ENCODE results near the gene VASN. TPM values are rescaled to one million over a fixed set of nuclear protein-coding genes. Genes with fewer than 3 reads are reported as not detected.

VASN gene
- total RNA-seq, 4 donors from 2014 or later, result 7.1 to 31.3 (median 21.7) TPM

GRCh38 chr16:4404247-4404966 lies 32.8 kb downstream of the VASN start:
- H3K27me3 ChIP-seq, result no peaks in the 10 kb centered on the region
- H3K4me1 ChIP-seq, result peaks cover 3 to 26% (median 23%) of the 10 kb centered on the region in 4 donors
- no peak overlapping the region for H3K27ac ChIP-seq (replicated peaks in 1 of 4)
- no peak for DNase-seq (ENCODE audit: extremely low spot score)
- peaks cover 18 to 91% (median 58%) of the 10 kb centered on the region in 4 donors for H3K36me3 ChIP-seq
- intact Hi-C loops (cut with DNase I), result no loop called here
- peak; percentile 34 to 52 (median 45) for TF ChIP-seq CTCF (IDR thresholded peaks at IDR 0.05)
- TF ChIP-seq POLR2A (IDR thresholded peaks at IDR 0.05; ENCODE audit: low read depth), result no peak
- TF ChIP-seq EP300 (IDR thresholded peaks at IDR 0.05), result no peak
- TF ChIP-seq POLR2AphosphoS5 (IDR thresholded peaks at IDR 0.05), result no peak
- no peak overlapping the region for H3K4me3 ChIP-seq
- 74% methylated on average over 20 of the region's 20 CpGs for WGBS
- no peaks in the 10 kb centered on the region for H3K9me3 ChIP-seq

- whole genome bisulfite sequencing, result 91% methylated on average over 18 of the region's 24 CpGs
- intact Hi-C loops (cut with DNase I), result no loop called here
Measured at GRCh38 chr16:4404967-4405696, 33.5 kb downstream of the VASN start.

GRCh38 chr16:4407543-4408322 lies 36.1 kb downstream of the VASN start:
- no peaks in the 10 kb centered on the region for H3K9me3 ChIP-seq
- TF ChIP-seq POLR2AphosphoS5 (IDR thresholded peaks at IDR 0.05) (no peak), CTCF (IDR thresholded peaks at IDR 0.05) (no peak), EP300 (IDR thresholded peaks at IDR 0.05) (no peak), POLR2A (IDR thresholded peaks at IDR 0.05; ENCODE audit: low read depth) (no peak)
- H3K4me1 ChIP-seq, result peaks cover 4 to 53% (median 45%) of the 10 kb centered on the region in 4 donors
- H3K36me3 ChIP-seq, result peaks cover 18 to 82% (median 71%) of the 10 kb centered on the region in 4 donors
- H3K27me3 ChIP-seq, result no peaks in the 10 kb centered on the region
- no peak overlapping the region for H3K4me3 ChIP-seq
- no peak for DNase-seq (ENCODE audit: extremely low spot score)
- intact Hi-C loops (cut with DNase I), result no loop called here
- WGBS, result 85% methylated on average over 17 of the region's 22 CpGs
- peak overlapping the region in 1 of 4 donors; percentile 42 for H3K27ac ChIP-seq (replicated peaks in 1 of 4)

More at GRCh38 chr16:4404967-4405696, 33.5 kb downstream of the VASN start:
- DNase-seq (ENCODE audit: extremely low spot score), result no peak
- peaks cover 18 to 90% (median 64%) of the 10 kb centered on the region in 4 donors for H3K36me3 ChIP-seq
- no peaks in the 10 kb centered on the region for H3K27me3 ChIP-seq
- peaks cover 3 to 33% (median 28%) of the 10 kb centered on the region in 4 donors for H3K4me1 ChIP-seq
- TF ChIP-seq POLR2AphosphoS5 (IDR thresholded peaks at IDR 0.05) (no peak), POLR2A (IDR thresholded peaks at IDR 0.05; ENCODE audit: low read depth) (no peak), CTCF (IDR thresholded peaks at IDR 0.05) (no peak), EP300 (IDR thresholded peaks at IDR 0.05) (no peak)
- H3K9me3 ChIP-seq, result no peaks in the 10 kb centered on the region
- H3K4me3 ChIP-seq, result no peak overlapping the region
- H3K27ac ChIP-seq (replicated peaks in 1 of 4), result no peak overlapping the region

GRCh38 chr16:4408323-4408690 lies 36.7 kb downstream of the VASN start:
- Histone ChIP-seq H3K4me3 (no peak overlapping the region), H3K36me3 (peaks cover 18 to 82% (median 73%) of the 10 kb centered on the region in 4 donors), H3K4me1 (peaks cover 4 to 51% (median 44%) of the 10 kb centered on the region in 4 donors), H3K9me3 (no peaks in the 10 kb centered on the region), H3K27me3 (no peaks in the 10 kb centered on the region), H3K27ac (replicated peaks in 1 of 4) (peak overlapping the region in 1 of 4 donors; percentile 42)
- WGBS, result 87% methylated on average over 10 of the region's 10 CpGs
- no peak for DNase-seq (ENCODE audit: extremely low spot score)
- TF ChIP-seq EP300 (IDR thresholded peaks at IDR 0.05), result no peak
- no peak for TF ChIP-seq CTCF (IDR thresholded peaks at IDR 0.05)
- no peak for TF ChIP-seq POLR2A (IDR thresholded peaks at IDR 0.05; ENCODE audit: low read depth)
- TF ChIP-seq POLR2AphosphoS5 (IDR thresholded peaks at IDR 0.05), result no peak
- intact Hi-C loops (cut with DNase I), result no loop called here
